ENCODE data around the gene FANK1. TPM values are rescaled to one million over a fixed set of nuclear protein-coding genes. Genes with fewer than 3 reads are reported as not detected.
"Not testable (repeated sequence)": the region's sequence is repeated elsewhere in the genome, so short reads cannot be mapped to it uniquely, and the experiment has no call there.

Gene FANK1
- total RNA-seq, 1 experiment from 2014 or later = 0.85 TPM

GRCh38 chr10:125925262-125925834 is 29.0 kb downstream of the FANK1 start:
- CTCF ChIA-PET = no interaction called here
- Mint-ChIP-seq H3K27me3 (ENCODE audit: unreplicated experiment) (no peaks in the 10 kb centered on the region), H3K9me3 (ENCODE audit: low read depth, unreplicated experiment) (no peaks in the 10 kb centered on the region), H3K4me3 (ENCODE audit: low read depth, unreplicated experiment) (no peak overlapping the region), H3K36me3 (ENCODE audit: insufficient read depth, unreplicated experiment) (no peaks in the 10 kb centered on the region), H3K27ac (ENCODE audit: unreplicated experiment) (no peak overlapping the region), H3K4me1 (ENCODE audit: low read depth, unreplicated experiment) (no peaks in the 10 kb centered on the region)
- intact Hi-C loops (cut with micrococcal nuclease; ENCODE audit: unreplicated experiment) = no loop called here
- no TSS peak for BruUV-seq (replicated peaks)
- no peak for DNase-seq
- TF ChIP-seq CTCF (IDR thresholded peaks at IDR 0.05; ENCODE audit: unreplicated experiment) = no peak

- intact Hi-C loops (cut with micrococcal nuclease; ENCODE audit: unreplicated experiment) = no loop called here
- CTCF ChIA-PET = no interaction called here
- BruUV-seq (replicated peaks) = no TSS peak
- H3K4me1 Mint-ChIP-seq (ENCODE audit: low read depth, unreplicated experiment) = no peaks in the 10 kb centered on the region
- no peak overlapping the region for H3K4me3 Mint-ChIP-seq (ENCODE audit: low read depth, unreplicated experiment)
- no peak for DNase-seq
- no peaks in the 10 kb centered on the region for H3K27me3 Mint-ChIP-seq (ENCODE audit: unreplicated experiment)
- H3K9me3 Mint-ChIP-seq (ENCODE audit: low read depth, unreplicated experiment) = no peaks in the 10 kb centered on the region
- H3K36me3 Mint-ChIP-seq (ENCODE audit: insufficient read depth, unreplicated experiment) = no peaks in the 10 kb centered on the region
- no peak overlapping the region for H3K27ac Mint-ChIP-seq (ENCODE audit: unreplicated experiment)
- TF ChIP-seq CTCF (IDR thresholded peaks at IDR 0.05; ENCODE audit: unreplicated experiment) = no peak
These were observed 29.9 kb downstream of the FANK1 start for GRCh38 chr10:125926247-125926646.

- CTCF ChIA-PET; H3K4me1 Mint-ChIP-seq (ENCODE audit: low read depth, unreplicated experiment): not testable (repeated sequence)
These were observed 30.9 kb downstream of the FANK1 start for GRCh38 chr10:125927265-125927664.

GRCh38 chr10:125928928-125929585 is 32.7 kb downstream of the FANK1 start:
- H3K27me3 Mint-ChIP-seq (ENCODE audit: unreplicated experiment) = no peaks in the 10 kb centered on the region
- H3K4me1 Mint-ChIP-seq (ENCODE audit: low read depth, unreplicated experiment) = no peaks in the 10 kb centered on the region
- no peak for TF ChIP-seq CTCF (IDR thresholded peaks at IDR 0.05; ENCODE audit: unreplicated experiment)
- H3K36me3 Mint-ChIP-seq (ENCODE audit: insufficient read depth, unreplicated experiment) = no peaks in the 10 kb centered on the region
- H3K27ac Mint-ChIP-seq (ENCODE audit: unreplicated experiment) = no peak overlapping the region
- H3K9me3 Mint-ChIP-seq (ENCODE audit: low read depth, unreplicated experiment) = no peaks in the 10 kb centered on the region
- CTCF ChIA-PET = no interaction called here
- intact Hi-C loops (cut with micrococcal nuclease; ENCODE audit: unreplicated experiment) = no loop called here
- H3K4me3 Mint-ChIP-seq (ENCODE audit: low read depth, unreplicated experiment) = no peak overlapping the region
- DNase-seq = no peak
- no TSS peak for BruUV-seq (replicated peaks)

More at GRCh38 chr10:125927265-125927664, 30.9 kb downstream of the FANK1 start:
- H3K27ac Mint-ChIP-seq (ENCODE audit: unreplicated experiment); H3K9me3 Mint-ChIP-seq (ENCODE audit: low read depth, unreplicated experiment); DNase-seq; H3K27me3 Mint-ChIP-seq (ENCODE audit: unreplicated experiment); H3K36me3 Mint-ChIP-seq (ENCODE audit: insufficient read depth, unreplicated experiment); intact Hi-C loops (cut with micrococcal nuclease; ENCODE audit: unreplicated experiment); BruUV-seq (replicated peaks); H3K4me3 Mint-ChIP-seq (ENCODE audit: low read depth, unreplicated experiment): not testable (repeated sequence)

GRCh38 chr10:125929618-125930017 is 33.3 kb downstream of the FANK1 start:
- intact Hi-C loops (cut with micrococcal nuclease; ENCODE audit: unreplicated experiment) = loop anchor here (10.0 kb wide), 1 partner anchor 1035 kb away; no protein-coding TSS in a partner anchor
- Mint-ChIP-seq H3K4me3 (ENCODE audit: low read depth, unreplicated experiment) (no peak overlapping the region), H3K27ac (ENCODE audit: unreplicated experiment) (no peak overlapping the region), H3K4me1 (ENCODE audit: low read depth, unreplicated experiment) (no peaks in the 10 kb centered on the region), H3K27me3 (ENCODE audit: unreplicated experiment) (no peaks in the 10 kb centered on the region), H3K36me3 (ENCODE audit: insufficient read depth, unreplicated experiment) (no peaks in the 10 kb centered on the region), H3K9me3 (ENCODE audit: low read depth, unreplicated experiment) (no peaks in the 10 kb centered on the region)
- no peak for DNase-seq
- CTCF ChIA-PET = interaction anchor here (0.6 kb wide), 1 partner anchor 79 kb away, joined by 7 read pairs; no protein-coding TSS in a partner anchor
- TF ChIP-seq CTCF (IDR thresholded peaks at IDR 0.05; ENCODE audit: unreplicated experiment) = no peak
- no TSS peak for BruUV-seq (replicated peaks)

Data from Calu3 (cell line).